A549 treated with CpdA at 1 μM for 4 hours (cell line): Measurements from ENCODE around the gene SLC22A2. TPM values are rescaled to one million over a fixed set of nuclear protein-coding genes. Genes with fewer than 3 reads are reported as not detected.

Source experiments
- total RNA-seq: library from RNA; stranded (reverse); fragments of 200-300 nt; extraction: Qiagen RNA extraction; gene quantifications from 5 replicates; pipeline ENCODE4 v1.2.3, GENCODE V29; 2022; ENCODE audit warnings: low read depth

The SLC22A2 gene
- 0.02 to 0.09 TPM in 2 of 5 replicates, not detected in the others for total RNA-seq

GRCh38 chr6:160258346-160259142, at the start of gene SLC22A2:
TSS of gene SLC22A2 (minus strand) at chr6:160258821. CDS start at chr6:160258757, 64 bp downstream.

Other genes with a start within 250 kb of the SLC22A2 start
- gene SLC22A1, start 137.0 kb downstream of the SLC22A2 start, total RNA-seq, result 1.7 to 3.5 TPM (median 2.8 TPM) in 5 replicates
- gene SLC22A3, start 89.6 kb upstream of the SLC22A2 start, total RNA-seq, result 33.6 to 41.1 TPM (median 38.2 TPM) in 5 replicates